HG03457 (cell line): Measurements from ENCODE around the gene KCNK3.

Experiments used
- ATAC-seq: cut with Tn5 transposase; IDR thresholded peaks from one replicate; pipeline ENCODE4 v1.9.1; 2021; ENCODE audit warnings: moderate number of reproducible peaks; ENCODE audit not compliant: unreplicated experiment

Gene KCNK3

DNA sequence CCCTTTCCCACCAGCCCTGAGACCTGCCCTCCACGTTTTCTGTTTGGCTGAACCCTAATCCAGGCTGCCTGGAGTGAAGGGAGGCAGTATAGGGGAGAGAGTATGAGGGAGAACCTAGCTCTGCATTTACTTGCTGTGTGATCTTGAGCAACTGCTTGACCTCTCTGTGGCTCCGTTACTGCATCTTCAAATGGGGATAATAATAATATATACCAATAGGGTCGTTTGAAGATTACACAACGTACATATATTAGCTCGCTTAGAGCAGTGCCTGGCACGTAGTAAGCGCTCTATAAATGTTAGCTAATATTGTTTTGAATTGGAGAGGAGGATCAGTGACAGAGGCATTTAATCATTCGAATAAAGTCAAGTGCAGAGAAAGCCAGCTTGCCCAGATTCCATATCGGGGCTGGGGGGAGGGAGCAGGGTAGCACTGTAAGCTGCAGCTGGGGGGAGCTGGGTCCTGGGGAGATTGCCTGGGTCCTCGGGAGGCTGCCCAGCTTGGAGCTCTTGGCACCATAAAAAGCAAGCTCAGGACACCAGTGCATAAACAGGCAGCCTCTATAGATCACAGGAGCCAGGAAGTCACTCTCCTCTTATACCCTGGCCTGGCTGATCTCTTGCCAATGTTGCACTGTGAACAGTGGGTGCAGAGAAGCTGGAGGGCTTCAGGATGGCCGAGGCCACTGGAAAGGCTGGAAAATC is 19.1 kb downstream of the KCNK3 start:
- ATAC-seq = no peak

DNA sequence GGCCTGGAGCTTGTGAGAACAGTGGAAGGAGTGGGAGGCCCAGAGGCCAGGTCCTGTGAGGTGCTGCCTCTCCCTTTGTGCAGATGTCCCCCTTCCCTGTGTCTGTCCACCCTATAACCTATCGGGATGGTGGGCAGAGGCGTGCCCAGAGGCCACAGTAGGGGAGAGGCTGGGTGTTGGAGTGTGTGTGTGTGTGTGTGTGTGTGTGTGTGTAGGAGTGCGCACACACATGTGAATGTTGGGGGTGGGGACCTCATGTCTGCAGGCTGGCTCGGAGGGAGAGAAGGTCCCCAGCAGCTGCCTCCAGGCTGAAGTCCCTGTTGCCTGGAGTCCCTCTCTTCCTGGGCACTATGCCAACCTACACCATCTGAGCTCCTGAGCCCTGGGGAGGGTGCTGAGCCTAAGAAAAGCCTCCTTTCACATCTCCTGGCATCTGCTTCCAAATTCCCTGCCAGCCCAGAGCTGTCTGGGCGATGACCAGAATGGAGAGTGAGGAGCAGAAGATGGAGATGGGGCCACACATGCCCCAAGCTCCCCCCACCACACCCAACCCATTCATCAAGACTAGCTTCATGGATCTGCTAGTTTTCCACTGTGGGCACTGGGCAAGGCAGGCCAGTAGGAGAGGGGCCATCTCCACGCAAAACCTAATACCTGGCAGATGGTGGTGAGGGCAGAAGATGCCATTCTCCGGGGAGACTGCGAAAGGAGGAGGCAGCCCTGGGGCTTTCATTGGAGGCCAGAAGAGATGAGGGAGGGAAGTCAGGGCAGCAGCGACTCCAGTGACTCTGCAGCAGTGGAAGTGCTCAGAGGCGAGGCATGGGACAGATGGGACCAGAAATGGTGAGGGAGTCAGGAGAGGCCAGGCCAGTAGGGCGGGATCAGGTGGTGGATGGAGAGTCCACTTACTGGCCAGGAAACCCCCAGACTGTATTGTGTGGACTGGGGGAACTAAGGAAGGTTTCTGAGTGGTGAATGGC is 20.3 kb downstream of the KCNK3 start:
- no peak for ATAC-seq

DNA sequence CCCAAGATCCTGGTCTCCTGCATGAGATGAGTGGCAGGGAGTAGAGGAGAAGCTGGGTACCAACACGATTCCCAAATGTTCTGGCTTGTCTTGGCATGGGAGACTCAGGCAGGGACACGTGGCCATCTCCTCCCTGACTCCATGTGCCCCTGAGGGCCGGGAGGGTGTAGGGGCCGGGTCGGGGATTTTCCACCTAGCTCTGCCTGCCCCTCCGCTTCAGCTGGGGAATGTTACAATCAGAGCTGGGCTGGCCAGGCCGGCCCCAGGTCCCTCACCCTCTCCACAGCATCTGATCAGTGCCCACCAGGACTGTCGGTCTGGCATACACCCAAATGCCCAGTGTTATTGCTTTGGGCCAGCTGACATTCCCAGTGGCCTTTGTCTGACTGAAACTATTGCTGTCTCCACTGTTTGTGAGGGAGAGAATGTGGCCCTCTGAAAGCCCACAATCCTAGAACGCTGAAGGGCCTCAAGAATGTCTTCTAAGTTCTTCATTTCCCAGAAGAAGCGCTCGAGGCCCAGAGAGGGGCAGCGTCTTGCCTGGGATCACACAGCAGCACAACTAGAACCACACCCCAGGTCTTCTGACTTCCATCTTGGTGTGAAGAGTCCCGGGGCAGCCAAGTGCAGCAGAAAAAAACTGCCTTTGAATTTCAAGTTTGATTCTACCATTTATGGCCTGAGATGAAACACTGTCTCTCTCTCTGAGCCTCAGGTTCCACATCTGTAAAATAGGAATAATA is 23.2 kb downstream of the KCNK3 start:
- no peak for ATAC-seq

DNA sequence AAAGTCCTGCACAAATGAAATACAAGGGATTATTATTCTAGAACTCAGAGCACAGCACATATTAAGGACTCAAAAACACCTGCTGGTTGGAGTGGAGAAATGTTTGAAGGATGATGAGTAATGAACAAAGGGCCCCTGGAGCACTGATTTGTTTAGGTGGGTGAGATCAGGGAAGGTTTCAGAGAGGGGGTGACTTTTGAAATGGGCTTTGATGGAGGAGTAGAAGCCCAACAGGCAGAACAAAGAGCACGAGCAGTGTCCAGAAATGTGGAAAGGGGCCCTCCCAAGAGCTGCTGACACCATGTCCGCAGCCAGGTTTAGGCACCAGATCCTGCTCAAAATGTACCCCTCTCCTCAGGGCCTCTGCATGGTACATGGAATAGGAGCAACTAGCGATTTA is 23.8 kb downstream of the KCNK3 start:
- ATAC-seq = no peak

DNA sequence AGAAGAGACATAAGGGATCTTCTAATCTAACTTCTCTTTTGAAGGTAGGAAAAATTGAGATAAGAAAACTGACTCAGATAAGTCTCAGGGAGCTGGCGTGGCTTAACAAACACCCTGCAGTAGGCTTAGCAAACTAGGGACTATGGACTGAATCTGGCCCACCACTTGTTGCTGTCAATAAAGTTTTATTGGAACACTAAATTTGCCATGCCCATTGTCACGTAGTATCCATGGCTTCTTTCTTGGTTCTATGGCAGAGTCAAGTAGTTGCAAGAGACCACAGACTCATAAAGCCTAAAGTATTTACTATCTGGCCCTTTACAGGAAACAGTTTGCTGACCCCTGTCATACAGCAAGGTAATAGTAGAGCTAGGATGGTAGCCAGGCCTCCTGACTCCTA is 24.2 kb downstream of the KCNK3 start:
- no peak for ATAC-seq

DNA sequence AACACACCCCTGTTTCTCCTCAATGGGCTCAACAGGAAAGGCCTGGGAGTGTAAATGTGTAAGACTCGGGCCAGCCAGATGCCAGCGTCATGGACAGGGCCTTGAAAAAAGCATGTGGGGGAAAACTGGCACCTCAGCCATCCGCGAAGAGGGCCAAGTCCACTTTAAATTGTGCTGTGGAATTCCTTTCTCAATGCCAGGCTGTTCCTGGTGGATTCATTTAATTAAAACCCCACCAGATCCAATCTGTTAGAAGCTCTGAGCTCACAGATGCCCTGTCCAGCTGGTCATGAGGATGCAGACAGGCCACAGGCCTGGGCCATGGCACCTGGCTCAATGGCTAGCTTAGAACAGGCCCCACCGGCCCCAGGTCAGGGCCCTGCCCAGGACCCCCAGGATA is 24.8 kb downstream of the KCNK3 start:
- no peak for ATAC-seq

DNA sequence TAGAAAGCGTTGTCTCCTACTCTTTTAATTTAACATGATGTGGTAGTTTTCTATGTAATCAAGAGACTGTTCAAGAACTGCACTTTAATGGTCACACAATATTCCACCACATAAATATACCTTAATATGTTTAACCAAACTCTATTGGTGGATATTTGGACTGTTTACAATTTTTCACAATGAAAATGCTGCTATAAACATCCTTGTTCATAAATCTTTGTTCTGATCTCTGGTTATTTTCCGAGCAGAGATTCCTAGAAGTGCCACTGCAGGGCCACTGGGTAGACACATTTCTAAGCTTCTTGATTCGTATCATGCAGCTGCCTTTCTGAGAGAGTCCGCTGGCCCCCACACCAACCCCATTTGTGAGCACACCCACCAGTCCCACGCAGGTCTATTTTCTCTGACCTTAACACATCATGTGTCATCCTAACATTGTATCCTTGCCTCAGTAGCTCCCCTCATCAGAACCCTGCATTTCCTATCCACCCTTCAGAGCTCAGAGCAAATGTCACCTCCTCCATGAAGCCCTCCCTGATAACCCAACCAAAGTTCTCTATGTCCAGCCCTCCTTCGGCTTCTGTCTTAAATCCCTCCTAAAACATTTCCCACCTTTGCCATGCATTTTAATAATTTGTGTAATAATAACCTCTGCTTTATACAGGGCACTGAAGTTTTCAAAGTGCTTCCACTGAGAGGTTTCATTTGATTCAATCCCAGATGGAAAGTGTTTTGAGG is 26.6 kb downstream of the KCNK3 start:
- no peak for ATAC-seq

DNA sequence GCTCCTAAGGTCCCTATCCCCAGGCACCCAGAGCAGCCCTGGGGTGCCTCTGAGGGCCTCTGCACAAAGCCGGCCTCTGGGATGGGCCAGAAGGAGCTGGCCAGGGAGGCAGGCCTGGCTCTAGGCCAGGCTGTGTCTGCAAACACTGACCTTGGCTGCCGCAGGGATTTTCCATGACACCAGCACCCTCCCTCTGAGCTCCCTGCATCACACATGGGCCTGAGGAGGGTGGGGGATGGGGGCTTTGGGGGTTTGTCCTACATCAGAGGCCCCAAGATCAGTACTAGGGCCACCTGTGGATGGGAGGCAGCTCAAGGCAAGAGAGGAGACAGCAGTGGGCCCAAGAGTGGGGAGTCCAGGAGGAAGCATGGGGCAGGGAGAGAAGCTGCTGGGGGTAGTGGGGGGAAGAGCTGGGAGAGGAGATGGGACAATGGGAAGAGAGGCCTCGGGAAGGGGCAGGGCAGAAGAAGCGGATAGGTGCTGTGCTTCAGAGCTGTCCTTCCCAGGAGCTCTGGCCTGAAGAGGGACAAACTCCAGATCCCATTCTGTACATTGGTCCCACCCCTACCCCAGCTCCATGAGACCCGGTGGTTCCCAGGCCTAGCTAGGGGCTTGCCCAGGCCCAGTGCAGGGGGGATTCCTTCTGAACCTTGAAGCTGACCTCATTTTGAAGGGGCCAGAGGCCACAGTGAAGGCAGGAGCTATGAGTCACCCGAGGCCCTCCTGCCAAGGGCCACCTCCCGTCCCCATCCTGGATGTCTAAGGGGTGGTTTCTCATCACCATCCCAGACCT is 28.0 kb downstream of the KCNK3 start:
- no peak for ATAC-seq

DNA sequence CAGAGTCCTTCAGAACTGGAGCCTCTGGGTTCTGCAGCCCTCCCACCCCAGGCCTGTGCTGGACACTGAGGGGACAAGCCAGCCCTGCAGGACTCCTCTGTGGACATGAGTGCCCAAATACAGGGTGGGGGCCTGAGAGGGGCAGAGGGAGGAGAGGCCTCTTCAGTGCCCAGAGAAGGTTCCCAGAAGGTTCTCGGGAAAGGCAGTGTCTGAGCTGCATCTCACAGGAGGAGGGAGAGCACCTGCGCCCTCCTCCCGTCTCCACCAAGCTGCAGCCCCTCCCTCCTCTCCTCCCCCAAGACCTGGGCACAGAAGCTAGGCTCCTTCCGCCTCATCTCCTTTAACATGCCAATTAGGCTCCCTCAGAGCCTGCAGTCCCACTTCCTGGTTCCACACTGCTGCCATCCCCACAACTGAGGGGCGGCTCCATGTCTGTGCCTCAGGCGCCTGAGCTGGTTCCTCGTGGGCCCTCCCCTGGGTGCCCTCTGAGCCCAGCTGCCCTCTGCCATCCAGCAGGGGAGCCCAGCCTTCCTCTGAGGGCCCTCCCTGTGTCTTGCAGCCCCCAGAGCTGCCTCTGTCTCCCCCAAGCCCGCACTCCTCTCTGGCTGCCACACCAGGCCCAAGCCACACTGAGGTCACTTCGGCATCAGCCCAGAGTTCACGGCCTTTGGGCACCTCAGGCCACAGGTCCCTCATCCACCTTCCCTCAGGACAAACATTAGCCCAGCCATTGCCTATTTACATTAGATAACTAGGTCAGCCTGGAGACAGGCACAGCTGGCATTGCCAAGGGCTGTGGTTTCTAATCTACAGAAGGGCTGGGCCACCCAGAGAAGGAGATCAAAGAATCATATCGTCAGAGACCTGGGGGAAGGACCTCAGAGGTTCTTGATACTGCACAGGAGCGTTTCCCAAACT is 28.9 kb downstream of the KCNK3 start:
- ATAC-seq = no peak

DNA sequence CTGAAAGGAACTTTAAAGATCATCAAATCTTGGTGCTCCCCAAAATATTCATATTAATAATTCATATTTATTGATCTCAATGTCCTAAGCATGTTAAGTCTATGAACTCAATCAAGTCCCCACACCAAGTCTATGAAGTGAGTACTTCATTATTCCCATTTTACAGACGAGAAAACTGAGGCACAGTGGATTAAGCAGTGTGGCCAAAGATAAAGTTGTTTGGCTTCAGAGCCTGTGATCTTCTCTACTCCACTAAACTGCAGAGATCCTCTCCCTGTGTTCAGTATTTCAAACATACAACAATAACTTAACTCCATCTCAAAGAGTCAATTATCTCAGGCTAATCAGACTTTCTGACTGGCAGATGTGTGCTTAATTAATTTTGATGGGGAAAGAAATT is 29.8 kb downstream of the KCNK3 start:
- ATAC-seq = no peak

DNA sequence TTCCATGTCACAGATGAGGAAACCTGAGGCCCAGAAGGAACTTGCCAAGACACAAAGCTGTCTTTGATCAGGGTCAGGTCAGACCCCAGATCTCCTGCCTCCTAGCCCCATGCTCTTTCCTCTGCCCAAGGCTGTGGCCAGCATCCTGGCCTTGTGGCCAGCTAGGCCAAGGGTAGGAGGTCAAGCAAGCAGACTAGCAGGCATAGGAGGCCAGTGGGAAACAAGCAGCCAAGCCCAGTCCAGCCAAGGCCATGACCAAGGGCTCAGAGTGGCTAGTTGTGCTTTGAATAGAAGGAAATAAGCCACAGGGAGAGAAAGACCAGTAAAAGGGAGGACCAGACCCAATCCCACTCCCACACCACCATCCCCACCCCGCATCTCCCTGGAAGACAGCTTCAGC is 30.4 kb downstream of the KCNK3 start:
- no peak for ATAC-seq

DNA sequence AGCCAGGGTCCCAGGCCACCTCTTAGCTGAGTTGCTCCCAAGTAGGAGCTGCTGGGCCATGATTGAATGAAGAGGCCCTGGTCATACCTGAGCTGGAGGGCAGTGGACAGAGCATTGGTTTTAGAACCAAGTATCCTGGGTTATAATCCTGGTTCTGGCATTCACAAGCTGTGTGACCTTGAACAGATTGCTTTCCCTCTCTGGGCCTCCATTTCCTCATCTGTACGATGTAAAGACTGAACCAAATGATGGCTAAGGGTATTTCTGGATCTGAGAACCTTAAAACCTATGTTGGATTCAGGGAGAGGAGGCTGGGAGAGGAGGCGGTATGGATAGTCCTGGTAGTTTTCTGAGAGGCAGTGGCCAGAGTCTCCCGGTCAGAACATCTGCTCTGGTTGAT is 31.0 kb downstream of the KCNK3 start:
- ATAC-seq = no peak

DNA sequence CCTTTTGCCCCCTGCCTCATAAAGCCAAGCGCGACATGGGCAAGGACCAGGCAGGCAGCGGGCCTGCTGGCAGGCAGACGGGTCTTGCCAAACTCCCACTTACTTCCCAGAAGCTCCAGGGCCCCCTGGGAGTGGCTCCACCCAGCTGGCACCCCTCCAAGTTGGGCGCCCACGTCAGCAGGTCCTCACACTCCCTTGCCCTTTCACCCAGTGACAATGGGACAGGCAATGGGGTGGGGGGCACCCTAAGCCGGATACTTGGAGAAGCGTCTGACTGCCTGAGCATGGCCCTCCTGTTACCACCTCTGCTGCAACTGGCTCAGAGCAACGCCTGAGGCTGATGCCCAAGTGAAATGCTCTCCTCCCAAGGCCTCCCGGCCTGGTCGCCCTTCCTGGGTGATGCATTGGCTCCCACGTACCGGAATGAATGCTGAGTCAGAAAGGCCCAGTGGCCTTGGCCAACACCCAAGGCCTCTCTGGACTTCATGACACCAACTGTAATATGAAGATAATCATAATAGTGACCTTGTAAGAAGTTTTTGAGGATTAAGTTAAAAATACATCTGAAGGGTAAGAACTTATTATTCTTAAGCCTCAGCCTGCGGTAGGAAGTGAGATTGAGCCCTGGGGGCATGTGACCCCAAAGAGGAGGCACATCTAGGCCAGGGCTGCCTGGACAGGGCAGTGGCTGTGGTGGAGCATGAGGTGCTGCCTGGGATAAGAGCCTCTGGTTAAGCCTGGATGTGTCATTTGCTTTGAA is 31.6 kb downstream of the KCNK3 start:
- no peak for ATAC-seq

DNA sequence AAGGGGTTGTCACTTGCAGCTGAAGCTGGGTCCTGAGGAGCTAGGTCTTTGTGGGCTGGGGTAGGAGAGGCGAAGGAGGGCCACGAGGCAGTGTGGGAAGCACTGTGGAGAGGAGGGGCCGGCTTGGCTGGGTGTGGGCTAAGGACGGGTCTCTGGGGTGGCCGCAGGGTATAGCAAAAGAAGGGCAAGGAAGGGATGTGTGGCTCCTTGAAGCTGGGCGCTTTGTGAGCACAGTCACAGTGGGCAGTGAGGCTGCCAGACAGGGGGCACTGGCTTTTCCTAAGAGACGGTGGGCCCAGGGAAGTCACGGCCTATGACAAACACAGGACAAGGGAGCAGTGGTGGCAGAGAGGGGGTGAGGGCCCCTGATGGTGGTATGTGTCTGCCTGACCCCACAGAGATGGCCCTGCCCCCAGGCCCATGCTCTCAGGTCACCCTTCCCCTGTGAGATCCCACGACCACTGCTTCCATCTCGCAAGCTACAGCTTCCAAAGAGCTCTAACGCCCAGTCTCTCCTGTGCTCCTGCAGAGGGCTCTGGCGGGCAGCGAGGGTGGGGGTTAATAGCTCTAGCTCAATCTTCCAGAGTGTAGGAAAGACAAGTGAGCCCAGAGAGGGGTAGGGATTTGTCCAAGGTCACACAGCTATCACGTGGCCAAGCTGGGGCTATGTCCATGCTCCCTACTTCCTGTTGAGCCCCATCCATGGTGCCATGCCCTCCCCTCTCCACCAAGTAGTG is 32.4 kb downstream of the KCNK3 start:
- no peak for ATAC-seq

DNA sequence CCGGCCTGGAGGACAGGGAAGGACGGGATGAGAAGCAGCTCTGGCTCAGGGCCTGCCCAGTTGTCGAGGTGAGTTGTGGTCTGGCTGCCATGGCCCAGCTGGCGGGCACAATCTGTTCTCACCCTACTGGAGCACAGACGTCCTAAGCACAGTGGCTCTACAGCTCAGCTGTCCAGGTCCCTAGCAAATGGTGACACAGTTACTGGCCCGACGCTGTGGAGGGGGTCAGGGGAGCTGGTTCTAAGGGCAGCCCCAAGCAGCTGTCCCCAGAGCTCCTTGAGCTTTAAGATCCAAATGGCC is 32.9 kb downstream of the KCNK3 start:
- no peak for ATAC-seq

DNA sequence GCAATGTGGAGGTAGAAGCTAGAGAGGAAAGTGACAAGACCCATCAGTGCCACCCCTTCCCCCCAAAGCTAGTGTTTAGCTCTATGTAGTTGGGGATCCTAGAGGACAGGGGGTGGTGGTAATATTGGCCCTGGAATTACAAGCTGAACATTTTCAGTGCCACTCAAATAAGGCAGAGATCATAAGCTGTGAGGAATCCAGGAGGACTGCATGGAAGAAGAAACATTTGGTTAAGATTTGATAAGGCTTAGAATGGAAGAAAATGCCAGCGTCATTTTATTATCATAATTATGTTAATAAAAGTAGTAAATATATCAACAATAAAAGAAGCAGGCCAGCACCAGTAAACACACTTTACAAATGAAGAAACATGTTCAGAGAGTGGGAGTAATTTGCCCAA is 33.7 kb downstream of the KCNK3 start:
- ATAC-seq = no peak

DNA sequence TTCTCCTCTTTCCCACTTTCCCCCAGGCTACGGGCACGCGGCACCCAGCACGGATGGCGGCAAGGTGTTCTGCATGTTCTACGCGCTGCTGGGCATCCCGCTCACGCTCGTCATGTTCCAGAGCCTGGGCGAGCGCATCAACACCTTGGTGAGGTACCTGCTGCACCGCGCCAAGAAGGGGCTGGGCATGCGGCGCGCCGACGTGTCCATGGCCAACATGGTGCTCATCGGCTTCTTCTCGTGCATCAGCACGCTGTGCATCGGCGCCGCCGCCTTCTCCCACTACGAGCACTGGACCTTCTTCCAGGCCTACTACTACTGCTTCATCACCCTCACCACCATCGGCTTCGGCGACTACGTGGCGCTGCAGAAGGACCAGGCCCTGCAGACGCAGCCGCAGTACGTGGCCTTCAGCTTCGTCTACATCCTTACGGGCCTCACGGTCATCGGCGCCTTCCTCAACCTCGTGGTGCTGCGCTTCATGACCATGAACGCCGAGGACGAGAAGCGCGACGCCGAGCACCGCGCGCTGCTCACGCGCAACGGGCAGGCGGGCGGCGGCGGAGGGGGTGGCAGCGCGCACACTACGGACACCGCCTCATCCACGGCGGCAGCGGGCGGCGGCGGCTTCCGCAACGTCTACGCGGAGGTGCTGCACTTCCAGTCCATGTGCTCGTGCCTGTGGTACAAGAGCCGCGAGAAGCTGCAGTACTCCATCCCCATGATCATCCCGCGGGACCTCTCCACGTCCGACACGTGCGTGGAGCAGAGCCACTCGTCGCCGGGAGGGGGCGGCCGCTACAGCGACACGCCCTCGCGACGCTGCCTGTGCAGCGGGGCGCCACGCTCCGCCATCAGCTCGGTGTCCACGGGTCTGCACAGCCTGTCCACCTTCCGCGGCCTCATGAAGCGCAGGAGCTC is 35.4 kb downstream of the KCNK3 start:
- ATAC-seq = no peak
